ENCODE results near the gene PRR9.

Gene PRR9

GRCh38 chr1:153246825-153247224 lies 29.4 kb downstream of the PRR9 start:
- Histone ChIP-seq H3K4me3 (ENCODE audit: low read length in 2 of 2) (no peak overlapping the region), H3K9ac (ENCODE audit: low read depth in 1 of 2, low read length in 2 of 2) (no peak overlapping the region), H3K9me3 (ENCODE audit: control insufficient read depth in 2 of 2, low read length in 2 of 2) (no peaks in the 10 kb centered on the region), H3K27ac (ENCODE audit: low read depth in 2 of 2, low read length in 2 of 2) (no peak overlapping the region), H3K27me3 (ENCODE audit: control insufficient read depth in 2 of 2, insufficient read depth in 2 of 2, low read length in 2 of 2) (peaks cover 2 to 3% of the 10 kb centered on the region in 2 donors), H3K36me3 (ENCODE audit: control insufficient read depth in 2 of 2, insufficient read depth in 2 of 2, low read length in 2 of 2) (no peaks in the 10 kb centered on the region), H3K4me1 (ENCODE audit: control insufficient read depth in 2 of 2, insufficient read depth in 2 of 2, low read length in 2 of 2) (no peaks in the 10 kb centered on the region)

- Histone ChIP-seq H3K36me3 (ENCODE audit: control insufficient read depth in 2 of 2, insufficient read depth in 2 of 2, low read length in 2 of 2) (no peaks in the 10 kb centered on the region), H3K4me1 (ENCODE audit: control insufficient read depth in 2 of 2, insufficient read depth in 2 of 2, low read length in 2 of 2) (no peaks in the 10 kb centered on the region), H3K4me3 (ENCODE audit: low read length in 2 of 2) (no peak overlapping the region), H3K27me3 (ENCODE audit: control insufficient read depth in 2 of 2, insufficient read depth in 2 of 2, low read length in 2 of 2) (peaks cover 2 to 3% of the 10 kb centered on the region in 2 donors), H3K9me3 (ENCODE audit: control insufficient read depth in 2 of 2, low read length in 2 of 2) (no peaks in the 10 kb centered on the region), H3K27ac (ENCODE audit: low read depth in 2 of 2, low read length in 2 of 2) (no peak overlapping the region), H3K9ac (ENCODE audit: low read depth in 1 of 2, low read length in 2 of 2) (no peak overlapping the region)
Observed at GRCh38 chr1:153248176-153248879, 30.9 kb downstream of the PRR9 start.

GRCh38 chr1:153250166-153250565 lies 32.8 kb downstream of the PRR9 start:
- H3K27me3 ChIP-seq (ENCODE audit: control insufficient read depth in 2 of 2, insufficient read depth in 2 of 2, low read length in 2 of 2) = peaks cover 2 to 3% of the 10 kb centered on the region in 2 donors
- H3K4me3 ChIP-seq (ENCODE audit: low read length in 2 of 2) = no peak overlapping the region
- no peaks in the 10 kb centered on the region for H3K9me3 ChIP-seq (ENCODE audit: control insufficient read depth in 2 of 2, low read length in 2 of 2)
- H3K36me3 ChIP-seq (ENCODE audit: control insufficient read depth in 2 of 2, insufficient read depth in 2 of 2, low read length in 2 of 2) = no peaks in the 10 kb centered on the region
- no peak overlapping the region for H3K27ac ChIP-seq (ENCODE audit: low read depth in 2 of 2, low read length in 2 of 2)
- no peak overlapping the region for H3K9ac ChIP-seq (ENCODE audit: low read depth in 1 of 2, low read length in 2 of 2)
- no peaks in the 10 kb centered on the region for H3K4me1 ChIP-seq (ENCODE audit: control insufficient read depth in 2 of 2, insufficient read depth in 2 of 2, low read length in 2 of 2)

GRCh38 chr1:153251087-153251486 lies 33.7 kb downstream of the PRR9 start:
- H3K27ac ChIP-seq (ENCODE audit: low read depth in 2 of 2, low read length in 2 of 2) = no peak overlapping the region
- H3K4me1 ChIP-seq (ENCODE audit: control insufficient read depth in 2 of 2, insufficient read depth in 2 of 2, low read length in 2 of 2) = no peaks in the 10 kb centered on the region
- no peak overlapping the region for H3K4me3 ChIP-seq (ENCODE audit: low read length in 2 of 2)
- no peaks in the 10 kb centered on the region for H3K9me3 ChIP-seq (ENCODE audit: control insufficient read depth in 2 of 2, low read length in 2 of 2)
- no peaks in the 10 kb centered on the region for H3K36me3 ChIP-seq (ENCODE audit: control insufficient read depth in 2 of 2, insufficient read depth in 2 of 2, low read length in 2 of 2)
- H3K27me3 ChIP-seq (ENCODE audit: control insufficient read depth in 2 of 2, insufficient read depth in 2 of 2, low read length in 2 of 2) = peaks cover 0 to 3% of the 10 kb centered on the region in 2 donors
- no peak overlapping the region for H3K9ac ChIP-seq (ENCODE audit: low read depth in 1 of 2, low read length in 2 of 2)

- Histone ChIP-seq H3K27me3 (ENCODE audit: control insufficient read depth in 2 of 2, insufficient read depth in 2 of 2, low read length in 2 of 2) (peaks cover 0 to 3% of the 10 kb centered on the region in 2 donors), H3K9ac (ENCODE audit: low read depth in 1 of 2, low read length in 2 of 2) (no peak overlapping the region), H3K4me3 (ENCODE audit: low read length in 2 of 2) (no peak overlapping the region), H3K9me3 (ENCODE audit: control insufficient read depth in 2 of 2, low read length in 2 of 2) (no peaks in the 10 kb centered on the region), H3K4me1 (ENCODE audit: control insufficient read depth in 2 of 2, insufficient read depth in 2 of 2, low read length in 2 of 2) (no peaks in the 10 kb centered on the region), H3K27ac (ENCODE audit: low read depth in 2 of 2, low read length in 2 of 2) (no peak overlapping the region), H3K36me3 (ENCODE audit: control insufficient read depth in 2 of 2, insufficient read depth in 2 of 2, low read length in 2 of 2) (no peaks in the 10 kb centered on the region)
Observed at GRCh38 chr1:153251562-153251961, 34.2 kb downstream of the PRR9 start.

- H3K9me3 ChIP-seq (ENCODE audit: control insufficient read depth in 2 of 2, low read length in 2 of 2) = no peaks in the 10 kb centered on the region
- H3K36me3 ChIP-seq (ENCODE audit: control insufficient read depth in 2 of 2, insufficient read depth in 2 of 2, low read length in 2 of 2) = no peaks in the 10 kb centered on the region
- H3K27me3 ChIP-seq (ENCODE audit: control insufficient read depth in 2 of 2, insufficient read depth in 2 of 2, low read length in 2 of 2) = peaks cover 0 to 3% of the 10 kb centered on the region in 2 donors
- H3K4me3 ChIP-seq (ENCODE audit: low read length in 2 of 2) = no peak overlapping the region
- H3K27ac ChIP-seq (ENCODE audit: low read depth in 2 of 2, low read length in 2 of 2) = no peak overlapping the region
- no peak overlapping the region for H3K9ac ChIP-seq (ENCODE audit: low read depth in 1 of 2, low read length in 2 of 2)
- no peaks in the 10 kb centered on the region for H3K4me1 ChIP-seq (ENCODE audit: control insufficient read depth in 2 of 2, insufficient read depth in 2 of 2, low read length in 2 of 2)
Observed at GRCh38 chr1:153251988-153252387, 34.6 kb downstream of the PRR9 start.

GRCh38 chr1:153253076-153253475 lies 35.7 kb downstream of the PRR9 start:
- Histone ChIP-seq H3K4me1 (ENCODE audit: control insufficient read depth in 2 of 2, insufficient read depth in 2 of 2, low read length in 2 of 2) (no peaks in the 10 kb centered on the region), H3K36me3 (ENCODE audit: control insufficient read depth in 2 of 2, insufficient read depth in 2 of 2, low read length in 2 of 2) (no peaks in the 10 kb centered on the region), H3K4me3 (ENCODE audit: low read length in 2 of 2) (no peak overlapping the region), H3K9ac (ENCODE audit: low read depth in 1 of 2, low read length in 2 of 2) (no peak overlapping the region), H3K27ac (ENCODE audit: low read depth in 2 of 2, low read length in 2 of 2) (no peak overlapping the region), H3K27me3 (ENCODE audit: control insufficient read depth in 2 of 2, insufficient read depth in 2 of 2, low read length in 2 of 2) (peaks cover 0 to 3% of the 10 kb centered on the region in 2 donors), H3K9me3 (ENCODE audit: control insufficient read depth in 2 of 2, low read length in 2 of 2) (no peaks in the 10 kb centered on the region)

GRCh38 chr1:153253693-153254092 lies 36.3 kb downstream of the PRR9 start:
- no peaks in the 10 kb centered on the region for H3K36me3 ChIP-seq (ENCODE audit: control insufficient read depth in 2 of 2, insufficient read depth in 2 of 2, low read length in 2 of 2)
- no peaks in the 10 kb centered on the region for H3K9me3 ChIP-seq (ENCODE audit: control insufficient read depth in 2 of 2, low read length in 2 of 2)
- H3K27me3 ChIP-seq (ENCODE audit: control insufficient read depth in 2 of 2, insufficient read depth in 2 of 2, low read length in 2 of 2) = no peaks in the 10 kb centered on the region
- H3K9ac ChIP-seq (ENCODE audit: low read depth in 1 of 2, low read length in 2 of 2) = no peak overlapping the region
- no peak overlapping the region for H3K4me3 ChIP-seq (ENCODE audit: low read length in 2 of 2)
- H3K4me1 ChIP-seq (ENCODE audit: control insufficient read depth in 2 of 2, insufficient read depth in 2 of 2, low read length in 2 of 2) = no peaks in the 10 kb centered on the region
- no peak overlapping the region for H3K27ac ChIP-seq (ENCODE audit: low read depth in 2 of 2, low read length in 2 of 2)

GRCh38 chr1:153259387-153259786 lies 42.0 kb downstream of the PRR9 start, which contains the start of gene LORICRIN:
Gene LORICRIN (plus strand): TSS chr1:153259687. CDS start chr1:153260950, 1,263 bp downstream.
- Histone ChIP-seq H3K4me3 (ENCODE audit: low read length in 2 of 2) (no peak within 1 kb of the TSS), H3K9me3 (ENCODE audit: control insufficient read depth in 2 of 2, low read length in 2 of 2) (no peaks in the 10 kb centered on the region), H3K27ac (ENCODE audit: low read depth in 2 of 2, low read length in 2 of 2) (no peak within 1 kb of the TSS), H3K27me3 (ENCODE audit: control insufficient read depth in 2 of 2, insufficient read depth in 2 of 2, low read length in 2 of 2) (peaks cover 23 to 31% of the 10 kb centered on the region in 2 donors), H3K4me1 (ENCODE audit: control insufficient read depth in 2 of 2, insufficient read depth in 2 of 2, low read length in 2 of 2) (peaks cover 3 to 7% of the 10 kb centered on the region in 2 donors), H3K36me3 (ENCODE audit: control insufficient read depth in 2 of 2, insufficient read depth in 2 of 2, low read length in 2 of 2) (no peaks in the 10 kb centered on the region), H3K9ac (ENCODE audit: low read depth in 1 of 2, low read length in 2 of 2) (no peak within 1 kb of the TSS)

- Histone ChIP-seq H3K4me1 (ENCODE audit: control insufficient read depth in 2 of 2, insufficient read depth in 2 of 2, low read length in 2 of 2) (peaks cover 3 to 7% of the 10 kb centered on the region in 2 donors), H3K27ac (ENCODE audit: low read depth in 2 of 2, low read length in 2 of 2) (no peak overlapping the region), H3K9me3 (ENCODE audit: control insufficient read depth in 2 of 2, low read length in 2 of 2) (no peaks in the 10 kb centered on the region), H3K4me3 (ENCODE audit: low read length in 2 of 2) (no peak overlapping the region), H3K27me3 (ENCODE audit: control insufficient read depth in 2 of 2, insufficient read depth in 2 of 2, low read length in 2 of 2) (peaks cover 23 to 36% of the 10 kb centered on the region in 2 donors), H3K36me3 (ENCODE audit: control insufficient read depth in 2 of 2, insufficient read depth in 2 of 2, low read length in 2 of 2) (no peaks in the 10 kb centered on the region), H3K9ac (ENCODE audit: low read depth in 1 of 2, low read length in 2 of 2) (no peak overlapping the region)
Observed at GRCh38 chr1:153260585-153261280, 43.3 kb downstream of the PRR9 start.
